BE2C (cell line): Measurements from ENCODE around the gene GUCD1.

Source experiments
- DNase-seq: peaks from one replicate; pipeline ENCODE4 v3.0.0-alpha.2; 2020
- H3K27me3 ChIP-seq: fragments of 250-450 bp; sonication (Bioruptor Pico); 2 replicates; pipeline ENCODE4 v1.5.1; 2020; ENCODE audit warnings: mild to moderate bottlenecking
- H3K36me3 ChIP-seq: fragments of 250-450 bp; sonication (Bioruptor Pico); 2 replicates; pipeline ENCODE4 v1.5.1; 2020; ENCODE audit warnings: mild to moderate bottlenecking
- H3K4me1 ChIP-seq: fragments of 250-450 bp; sonication (Bioruptor Pico); 2 replicates; pipeline ENCODE4 v1.5.1; 2020
- H3K4me3 ChIP-seq: 2 replicates; pipeline ENCODE4 v1.5.1; 2011; ENCODE audit warnings: low read depth, low read length
- H3K9me3 ChIP-seq: fragments of 250-450 bp; sonication (Bioruptor Pico); 2 replicates; pipeline ENCODE4 v1.5.1; 2020
- CTCF ChIP-seq: IDR thresholded peaks from 2 replicates; pipeline ENCODE4 v1.5.1; 2012; ENCODE audit warnings: mild to moderate bottlenecking, low read depth, low read length

The GUCD1 gene

GRCh38 chr22:24494528-24495364, 60.2 kb downstream of the GUCD1 start, which contains the start of gene UPB1:
TSS of gene UPB1 (plus strand) at chr22:24495332. CDS start at chr22:24495404, 72 bp downstream.
- TF ChIP-seq CTCF, result no peak
- DNase-seq, result no peak
- H3K4me1 ChIP-seq, result no peaks in the 10 kb centered on the region
- no peak within 1 kb of the TSS for H3K4me3 ChIP-seq
- no peaks in the 10 kb centered on the region for H3K9me3 ChIP-seq
- H3K27me3 ChIP-seq, result no peaks in the 10 kb centered on the region
- no peaks in the 10 kb centered on the region for H3K36me3 ChIP-seq

- Histone ChIP-seq H3K9me3 (no peaks in the 10 kb centered on the region), H3K36me3 (no peaks in the 10 kb centered on the region), H3K4me1 (no peaks in the 10 kb centered on the region), H3K27me3 (no peaks in the 10 kb centered on the region), H3K4me3 (no peak overlapping the region)
- no peak for TF ChIP-seq CTCF
- no peak for DNase-seq
These were observed 60.8 kb downstream of the GUCD1 start for GRCh38 chr22:24494167-24494527.

- H3K9me3 ChIP-seq, result no peaks in the 10 kb centered on the region
- no peak for DNase-seq
- H3K4me1 ChIP-seq, result no peaks in the 10 kb centered on the region
- TF ChIP-seq CTCF, result no peak
- no peaks in the 10 kb centered on the region for H3K27me3 ChIP-seq
- H3K4me3 ChIP-seq, result no peak overlapping the region
- no peaks in the 10 kb centered on the region for H3K36me3 ChIP-seq
These were observed 62.5 kb downstream of the GUCD1 start for GRCh38 chr22:24492391-24492790.
